WTC11 (cell line): ENCODE results near the gene LAMA5. TPM values are rescaled to one million over a fixed set of nuclear protein-coding genes. Genes with fewer than 3 reads are reported as not detected.

ENCODE experiments used
- ATAC-seq: fragments of 200-7000 bp; cut with Tn5 transposase; 2 replicates; pipeline ENCODE4 v1.10.0; 2021; ENCODE audit warnings: mild to moderate bottlenecking, moderate library complexity
- CTCF ChIA-PET: fragments of 300-600 bp; sonication (Branson Sonifier 250); formaldehyde crosslinking; loops from one replicate; lab custom pipeline; 2021; ENCODE audit warnings: antibody characterized with exemption; lab: Charles Lee
- POLR2A ChIA-PET: fragments of 350-600 bp; sonication (Branson Sonifier 250); formaldehyde crosslinking; loops from one replicate; lab custom pipeline; 2021; ENCODE audit warnings: antibody characterized with exemption; lab: Charles Lee
- DNase-seq: peaks from one replicate; pipeline ENCODE4 v3.0.0; 2021; ENCODE audit warnings: low spot score
- H3K27ac Mint-ChIP-seq: 2 replicates; pipeline ENCODE4 v1.8.0; 2021; ENCODE audit warnings: mixed read lengths
- H3K27me3 Mint-ChIP-seq: 2 replicates; pipeline ENCODE4 v1.8.0; 2021; ENCODE audit warnings: low read depth, mild to moderate bottlenecking, moderate library complexity, mixed read lengths
- H3K36me3 Mint-ChIP-seq: 2 replicates; pipeline ENCODE4 v1.8.0; 2021; ENCODE audit warnings: mixed read lengths
- H3K4me1 Mint-ChIP-seq: 2 replicates; pipeline ENCODE4 v1.8.0; 2022; ENCODE audit warnings: mixed read lengths
- H3K4me3 Mint-ChIP-seq: 2 replicates; pipeline ENCODE4 v1.8.0; 2021; ENCODE audit warnings: mild to moderate bottlenecking, moderate library complexity, mixed read lengths
- H3K9me3 Mint-ChIP-seq: 2 replicates; pipeline ENCODE4 v1.8.0; 2021; ENCODE audit warnings: mixed read lengths
- CREB1 ChIP-seq: sonication (generic); formaldehyde crosslinking; IDR thresholded peaks from 2 replicates; pipeline ENCODE4 v1.8.0; 2023; ENCODE audit warnings: mild to moderate bottlenecking, missing genetic modification reagents
- EMX1 ChIP-seq: fragments of 250-450 bp; sonication (Bioruptor Pico); IDR thresholded peaks from 2 replicates; pipeline ENCODE4 v1.8.0; 2021; ENCODE audit warnings: mild to moderate bottlenecking
- FOXK1 ChIP-seq: sonication (generic); formaldehyde crosslinking; IDR thresholded peaks from 2 replicates; pipeline ENCODE4 v1.8.0; 2022; ENCODE audit warnings: mild to moderate bottlenecking, moderate library complexity, missing genetic modification reagents
- HMGA2 ChIP-seq: fragments of 250-450 bp; sonication (Bioruptor Pico); IDR thresholded peaks from 2 replicates; pipeline ENCODE4 v1.4.0; 2021; ENCODE audit warnings: mild to moderate bottlenecking, moderate library complexity
- KAT7 ChIP-seq: sonication (generic); formaldehyde crosslinking; IDR thresholded peaks from 2 replicates; pipeline ENCODE4 v1.8.1; 2023; ENCODE audit warnings: missing genetic modification reagents, mild to moderate bottlenecking, borderline replicate concordance
- MYBL2 ChIP-seq: sonication (generic); formaldehyde crosslinking; IDR thresholded peaks from 2 replicates; pipeline ENCODE4 v1.8.1; 2023; ENCODE audit warnings: mild to moderate bottlenecking, moderate library complexity, missing genetic modification reagents
- NFATC4 ChIP-seq: fragments of 250-450 bp; sonication (Bioruptor Pico); IDR thresholded peaks from 2 replicates; pipeline ENCODE4 v1.9.0; 2021; ENCODE audit warnings: mild to moderate bottlenecking
- NR1H2 ChIP-seq: sonication (generic); formaldehyde crosslinking; IDR thresholded peaks from 2 replicates; pipeline ENCODE4 v1.9.0; 2021; ENCODE audit warnings: mild to moderate bottlenecking, moderate library complexity, missing genetic modification reagents
- SMAD4 ChIP-seq: sonication (generic); formaldehyde crosslinking; IDR thresholded peaks from 2 replicates; pipeline ENCODE4 v1.8.0; 2022; ENCODE audit warnings: mild to moderate bottlenecking, missing genetic modification reagents
- ZNF138 ChIP-seq: sonication (generic); formaldehyde crosslinking; conservative IDR thresholded peaks from 2 replicates; pipeline ENCODE4 v1.8.1; 2022; ENCODE audit warnings: mild to moderate bottlenecking, moderate library complexity, missing genetic modification reagents
- ZNF263 ChIP-seq: sonication (generic); formaldehyde crosslinking; IDR thresholded peaks from 2 replicates; pipeline ENCODE4 v1.8.1; 2022; ENCODE audit warnings: low read depth, mild to moderate bottlenecking, moderate library complexity, missing genetic modification reagents
- ZNF317 ChIP-seq: sonication (generic); formaldehyde crosslinking; IDR thresholded peaks from 2 replicates; pipeline ENCODE4 v1.8.1; 2023; ENCODE audit warnings: low read depth, mild to moderate bottlenecking, moderate library complexity, missing genetic modification reagents, borderline replicate concordance
- ZNF423 ChIP-seq: fragments of 250-450 bp; sonication (Bioruptor Pico); IDR thresholded peaks from 2 replicates; pipeline ENCODE4 v2.1.2; 2022; ENCODE audit warnings: mild to moderate bottlenecking, moderate library complexity
- total RNA-seq: library from RNA; stranded (reverse); gene quantifications from 3 replicates; pipeline ENCODE4 v1.2.3, GENCODE V29; 2021
- TF ChIP-seq, protein P1 (sequence below): fragments of 200-600 bp; IDR thresholded peaks from 2 replicates; pipeline ENCODE4 v1.8.0; 2022; ENCODE audit warnings: antibody characterized with exemption
- TF ChIP-seq, protein P2 (sequence below): sonication (generic); formaldehyde crosslinking; IDR thresholded peaks from 2 replicates; pipeline ENCODE4 v1.8.1; 2023; ENCODE audit warnings: mild to moderate bottlenecking, missing genetic modification reagents
- TF ChIP-seq, protein P3 (sequence below): sonication (generic); formaldehyde crosslinking; IDR thresholded peaks from 2 replicates; pipeline ENCODE4 v1.8.1; 2022; ENCODE audit warnings: missing genetic modification reagents, borderline replicate concordance
- TF ChIP-seq, protein P4 (sequence below): sonication (generic); formaldehyde crosslinking; conservative IDR thresholded peaks from 2 replicates; pipeline ENCODE4 v1.8.1; 2022; ENCODE audit warnings: mild to moderate bottlenecking, missing genetic modification reagents
- TF ChIP-seq, protein P5 (sequence below): sonication (generic); formaldehyde crosslinking; IDR thresholded peaks from 2 replicates; pipeline ENCODE4 v1.8.1; 2023; ENCODE audit warnings: mild to moderate bottlenecking, missing genetic modification reagents, borderline replicate concordance
- TF ChIP-seq, protein P6 (sequence below): sonication (generic); formaldehyde crosslinking; IDR thresholded peaks from 2 replicates; pipeline ENCODE4 v1.8.0; 2023; ENCODE audit warnings: missing genetic modification reagents

The LAMA5 gene
- total RNA-seq, 1 experiment from 2014 or later: 329 TPM

DNA sequence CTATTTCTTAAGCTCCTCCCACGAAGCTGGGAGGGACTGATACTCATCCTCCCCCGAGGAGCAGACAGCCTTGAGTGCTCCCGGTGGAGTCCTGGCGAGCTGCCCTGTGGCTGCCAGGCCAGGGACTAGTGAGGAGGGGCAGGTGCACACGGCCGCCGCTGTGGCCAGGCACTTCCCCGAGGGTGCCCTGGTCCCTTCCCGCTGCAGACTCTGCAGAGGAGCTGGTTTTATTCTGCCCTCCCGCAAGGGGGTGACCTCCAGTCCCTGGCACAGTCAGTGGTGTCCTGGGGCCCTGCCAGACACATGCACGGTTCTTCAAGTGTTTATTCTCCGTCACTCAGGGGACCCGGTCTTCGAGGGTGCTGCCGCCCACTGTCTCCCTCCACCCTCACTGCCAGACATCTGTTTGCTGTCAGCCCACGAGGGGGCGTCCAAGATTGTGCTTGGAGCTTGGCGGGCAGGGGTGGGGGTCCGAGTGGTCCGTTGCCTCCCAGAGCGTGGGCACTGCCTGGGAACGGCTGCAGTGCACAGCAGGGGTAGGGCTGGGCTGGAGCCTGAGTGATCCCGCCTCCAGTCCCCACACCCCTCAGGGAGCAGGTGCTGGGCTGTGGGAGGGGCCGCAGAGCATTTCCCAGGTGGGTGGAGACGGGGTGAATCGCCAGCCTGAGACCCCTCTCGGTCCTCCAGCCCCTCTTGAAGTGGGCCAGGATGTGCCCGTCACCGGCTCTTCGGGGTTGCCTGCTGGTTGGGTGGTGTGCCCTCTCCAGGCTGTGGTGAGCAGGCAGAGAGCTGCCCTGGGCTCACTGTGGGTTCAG lies 43.0 kb upstream of the LAMA5 start:
- CTCF ChIA-PET: interaction anchor here (0.6 to 3.1 kb wide), 42 partner anchors 9 to 427 kb away, joined by 3 to 27 read pairs (median 4); partner anchors contain the start of genes ADRM1, RBBP8NL, RPS21 and SLCO4A1
- peaks cover 9% of the 10 kb centered on the region for H3K4me1 Mint-ChIP-seq
- TF ChIP-seq, protein P1, sequence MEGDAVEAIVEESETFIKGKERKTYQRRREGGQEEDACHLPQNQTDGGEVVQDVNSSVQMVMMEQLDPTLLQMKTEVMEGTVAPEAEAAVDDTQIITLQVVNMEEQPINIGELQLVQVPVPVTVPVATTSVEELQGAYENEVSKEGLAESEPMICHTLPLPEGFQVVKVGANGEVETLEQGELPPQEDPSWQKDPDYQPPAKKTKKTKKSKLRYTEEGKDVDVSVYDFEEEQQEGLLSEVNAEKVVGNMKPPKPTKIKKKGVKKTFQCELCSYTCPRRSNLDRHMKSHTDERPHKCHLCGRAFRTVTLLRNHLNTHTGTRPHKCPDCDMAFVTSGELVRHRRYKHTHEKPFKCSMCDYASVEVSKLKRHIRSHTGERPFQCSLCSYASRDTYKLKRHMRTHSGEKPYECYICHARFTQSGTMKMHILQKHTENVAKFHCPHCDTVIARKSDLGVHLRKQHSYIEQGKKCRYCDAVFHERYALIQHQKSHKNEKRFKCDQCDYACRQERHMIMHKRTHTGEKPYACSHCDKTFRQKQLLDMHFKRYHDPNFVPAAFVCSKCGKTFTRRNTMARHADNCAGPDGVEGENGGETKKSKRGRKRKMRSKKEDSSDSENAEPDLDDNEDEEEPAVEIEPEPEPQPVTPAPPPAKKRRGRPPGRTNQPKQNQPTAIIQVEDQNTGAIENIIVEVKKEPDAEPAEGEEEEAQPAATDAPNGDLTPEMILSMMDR: peak; percentile 54; the same call in 1 of the 2 replicates
- TF ChIP-seq ZNF423 (CRISPR knock-in tag) (peak; percentile 69), FOXK1 (0 out of 2 replicates have a peak, but pooled peaks have one; percentile 46), ZNF263 (CRISPR knock-in tag) (peak; percentile 30; the same call in 1 of the 2 replicates), CREB1 (no peak)
- DNase-seq (peak; percentile 76), ATAC-seq (peak; percentile 29)
- peaks cover 5% of the 10 kb centered on the region for H3K27me3 Mint-ChIP-seq
- POLR2A ChIA-PET: interaction anchor here (0.8 kb wide), 1 partner anchor 243 kb away, joined by 3 read pairs; no protein-coding TSS in a partner anchor
- H3K4me3 Mint-ChIP-seq: no peak overlapping the region
- H3K27ac Mint-ChIP-seq: no peak overlapping the region
- no peaks in the 10 kb centered on the region for H3K36me3 Mint-ChIP-seq
- no peaks in the 10 kb centered on the region for H3K9me3 Mint-ChIP-seq

DNA sequence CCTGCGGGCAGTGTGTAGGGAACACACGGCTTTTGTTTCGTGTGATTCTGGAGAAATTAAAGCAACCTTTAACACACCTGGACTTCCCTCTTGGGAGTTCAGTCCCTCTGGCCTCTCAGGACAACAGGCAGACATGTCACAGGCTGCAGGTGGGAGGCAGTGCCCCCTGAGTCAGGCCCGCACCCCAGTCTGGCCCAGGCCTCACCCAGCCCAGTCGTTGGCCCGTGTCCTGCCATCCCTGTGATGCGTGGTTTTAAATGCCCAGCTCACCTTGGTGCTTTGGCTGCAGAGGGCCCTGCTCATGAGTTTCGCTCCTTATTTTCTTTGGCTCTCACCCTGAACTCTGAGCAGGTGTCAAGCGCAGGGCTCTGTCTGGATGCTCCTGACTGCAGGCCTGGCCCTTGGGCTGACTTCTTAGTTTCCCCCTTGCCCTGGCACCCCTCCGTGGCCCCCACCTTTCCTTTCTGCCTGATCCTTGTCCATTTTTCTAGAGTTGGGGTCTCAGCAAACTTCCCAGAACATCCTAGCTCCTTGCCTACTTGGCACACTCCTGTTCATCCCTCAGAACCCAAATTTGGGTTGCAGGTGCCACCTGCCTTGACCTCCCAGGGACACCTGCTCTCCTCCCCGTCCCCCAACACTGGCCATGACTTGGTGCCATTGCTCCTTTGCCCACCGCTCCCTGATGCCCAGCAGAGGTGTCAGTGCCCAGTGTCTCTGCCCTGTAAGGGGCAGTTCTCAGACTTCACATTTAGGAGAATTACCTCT lies 42.2 kb upstream of the LAMA5 start:
- Mint-ChIP-seq H3K27me3 (peaks cover 5% of the 10 kb centered on the region), H3K36me3 (no peaks in the 10 kb centered on the region), H3K27ac (no peak overlapping the region), H3K4me3 (no peak overlapping the region; the same call in 1 of the 2 replicates), H3K9me3 (no peaks in the 10 kb centered on the region), H3K4me1 (peaks cover 9% of the 10 kb centered on the region)
- DNase-seq: no peak
- ATAC-seq: no peak
- CTCF ChIA-PET: interaction anchor here (0.6 to 3.1 kb wide), 27 partner anchors 8 to 426 kb away, joined by 3 to 27 read pairs (median 6); partner anchors contain the start of genes ADRM1 and RBBP8NL
- POLR2A ChIA-PET: interaction anchor here (0.8 kb wide), 1 partner anchor 244 kb away, joined by 3 read pairs; no protein-coding TSS in a partner anchor
- TF ChIP-seq HMGA2 (CRISPR knock-in tag) (no peak), MYBL2 (no peak), KAT7 (CRISPR knock-in tag) (no peak), NFATC4 (no peak), NR1H2 (CRISPR knock-in tag) (no peak), SMAD4 (CRISPR knock-in tag) (no peak), ZNF138 (CRISPR knock-in tag) (no peak), ZNF317 (CRISPR knock-in tag) (no peak)
- TF ChIP-seq, protein P2, sequence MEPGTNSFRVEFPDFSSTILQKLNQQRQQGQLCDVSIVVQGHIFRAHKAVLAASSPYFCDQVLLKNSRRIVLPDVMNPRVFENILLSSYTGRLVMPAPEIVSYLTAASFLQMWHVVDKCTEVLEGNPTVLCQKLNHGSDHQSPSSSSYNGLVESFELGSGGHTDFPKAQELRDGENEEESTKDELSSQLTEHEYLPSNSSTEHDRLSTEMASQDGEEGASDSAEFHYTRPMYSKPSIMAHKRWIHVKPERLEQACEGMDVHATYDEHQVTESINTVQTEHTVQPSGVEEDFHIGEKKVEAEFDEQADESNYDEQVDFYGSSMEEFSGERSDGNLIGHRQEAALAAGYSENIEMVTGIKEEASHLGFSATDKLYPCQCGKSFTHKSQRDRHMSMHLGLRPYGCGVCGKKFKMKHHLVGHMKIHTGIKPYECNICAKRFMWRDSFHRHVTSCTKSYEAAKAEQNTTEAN (CRISPR knock-in tag): no peak
- TF ChIP-seq, protein P3, sequence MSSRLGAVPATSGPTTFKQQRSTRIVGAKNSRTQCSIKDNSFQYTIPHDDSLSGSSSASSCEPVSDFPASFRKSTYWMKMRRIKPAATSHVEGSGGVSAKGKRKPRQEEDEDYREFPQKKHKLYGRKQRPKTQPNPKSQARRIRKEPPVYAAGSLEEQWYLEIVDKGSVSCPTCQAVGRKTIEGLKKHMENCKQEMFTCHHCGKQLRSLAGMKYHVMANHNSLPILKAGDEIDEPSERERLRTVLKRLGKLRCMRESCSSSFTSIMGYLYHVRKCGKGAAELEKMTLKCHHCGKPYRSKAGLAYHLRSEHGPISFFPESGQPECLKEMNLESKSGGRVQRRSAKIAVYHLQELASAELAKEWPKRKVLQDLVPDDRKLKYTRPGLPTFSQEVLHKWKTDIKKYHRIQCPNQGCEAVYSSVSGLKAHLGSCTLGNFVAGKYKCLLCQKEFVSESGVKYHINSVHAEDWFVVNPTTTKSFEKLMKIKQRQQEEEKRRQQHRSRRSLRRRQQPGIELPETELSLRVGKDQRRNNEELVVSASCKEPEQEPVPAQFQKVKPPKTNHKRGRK (CRISPR knock-in tag): no peak

DNA sequence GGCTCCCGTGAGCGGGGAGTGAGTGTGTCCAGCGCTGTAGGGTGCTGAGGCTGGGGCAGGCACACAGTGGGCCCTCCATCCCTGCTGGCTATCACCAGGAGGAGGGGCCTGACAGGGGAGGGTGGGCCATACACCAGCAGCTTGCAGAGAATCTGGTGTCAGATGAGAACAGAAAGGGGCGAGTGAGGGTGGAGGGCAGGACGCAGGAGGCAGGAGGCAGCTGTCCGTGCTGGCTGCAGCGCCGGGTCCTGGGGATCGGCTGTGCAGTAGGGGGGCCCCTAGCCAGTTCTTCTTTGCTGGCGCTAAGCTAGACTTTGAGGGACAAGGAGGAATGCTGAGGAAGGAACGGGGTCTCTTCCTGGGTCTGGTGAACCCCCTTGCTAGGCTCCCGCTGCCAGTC lies 41.5 kb upstream of the LAMA5 start:
- DNase-seq (no peak), ATAC-seq (no peak)
- Mint-ChIP-seq H3K4me3 (no peak overlapping the region), H3K9me3 (no peaks in the 10 kb centered on the region), H3K27me3 (peaks cover 5% of the 10 kb centered on the region), H3K27ac (no peak overlapping the region), H3K4me1 (peaks cover 9% of the 10 kb centered on the region), H3K36me3 (no peaks in the 10 kb centered on the region)
- POLR2A ChIA-PET: no interaction called here
- CTCF ChIA-PET: interaction anchor here (2.0 to 2.8 kb wide), 2 partner anchors 30 to 70 kb away, joined by 8 to 12 read pairs; no protein-coding TSS in a partner anchor
- TF ChIP-seq EMX1 (CRISPR knock-in tag): no peak
- no peak for TF ChIP-seq CREB1
- TF ChIP-seq, protein P4, sequence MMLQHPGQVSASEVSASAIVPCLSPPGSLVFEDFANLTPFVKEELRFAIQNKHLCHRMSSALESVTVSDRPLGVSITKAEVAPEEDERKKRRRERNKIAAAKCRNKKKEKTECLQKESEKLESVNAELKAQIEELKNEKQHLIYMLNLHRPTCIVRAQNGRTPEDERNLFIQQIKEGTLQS (CRISPR knock-in tag): no peak
- TF ChIP-seq MYBL2: no peak
- TF ChIP-seq, protein P5, sequence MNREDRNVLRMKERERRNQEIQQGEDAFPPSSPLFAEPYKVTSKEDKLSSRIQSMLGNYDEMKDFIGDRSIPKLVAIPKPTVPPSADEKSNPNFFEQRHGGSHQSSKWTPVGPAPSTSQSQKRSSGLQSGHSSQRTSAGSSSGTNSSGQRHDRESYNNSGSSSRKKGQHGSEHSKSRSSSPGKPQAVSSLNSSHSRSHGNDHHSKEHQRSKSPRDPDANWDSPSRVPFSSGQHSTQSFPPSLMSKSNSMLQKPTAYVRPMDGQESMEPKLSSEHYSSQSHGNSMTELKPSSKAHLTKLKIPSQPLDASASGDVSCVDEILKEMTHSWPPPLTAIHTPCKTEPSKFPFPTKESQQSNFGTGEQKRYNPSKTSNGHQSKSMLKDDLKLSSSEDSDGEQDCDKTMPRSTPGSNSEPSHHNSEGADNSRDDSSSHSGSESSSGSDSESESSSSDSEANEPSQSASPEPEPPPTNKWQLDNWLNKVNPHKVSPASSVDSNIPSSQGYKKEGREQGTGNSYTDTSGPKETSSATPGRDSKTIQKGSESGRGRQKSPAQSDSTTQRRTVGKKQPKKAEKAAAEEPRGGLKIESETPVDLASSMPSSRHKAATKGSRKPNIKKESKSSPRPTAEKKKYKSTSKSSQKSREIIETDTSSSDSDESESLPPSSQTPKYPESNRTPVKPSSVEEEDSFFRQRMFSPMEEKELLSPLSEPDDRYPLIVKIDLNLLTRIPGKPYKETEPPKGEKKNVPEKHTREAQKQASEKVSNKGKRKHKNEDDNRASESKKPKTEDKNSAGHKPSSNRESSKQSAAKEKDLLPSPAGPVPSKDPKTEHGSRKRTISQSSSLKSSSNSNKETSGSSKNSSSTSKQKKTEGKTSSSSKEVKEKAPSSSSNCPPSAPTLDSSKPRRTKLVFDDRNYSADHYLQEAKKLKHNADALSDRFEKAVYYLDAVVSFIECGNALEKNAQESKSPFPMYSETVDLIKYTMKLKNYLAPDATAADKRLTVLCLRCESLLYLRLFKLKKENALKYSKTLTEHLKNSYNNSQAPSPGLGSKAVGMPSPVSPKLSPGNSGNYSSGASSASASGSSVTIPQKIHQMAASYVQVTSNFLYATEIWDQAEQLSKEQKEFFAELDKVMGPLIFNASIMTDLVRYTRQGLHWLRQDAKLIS (CRISPR knock-in tag): no peak
- TF ChIP-seq, protein P6, sequence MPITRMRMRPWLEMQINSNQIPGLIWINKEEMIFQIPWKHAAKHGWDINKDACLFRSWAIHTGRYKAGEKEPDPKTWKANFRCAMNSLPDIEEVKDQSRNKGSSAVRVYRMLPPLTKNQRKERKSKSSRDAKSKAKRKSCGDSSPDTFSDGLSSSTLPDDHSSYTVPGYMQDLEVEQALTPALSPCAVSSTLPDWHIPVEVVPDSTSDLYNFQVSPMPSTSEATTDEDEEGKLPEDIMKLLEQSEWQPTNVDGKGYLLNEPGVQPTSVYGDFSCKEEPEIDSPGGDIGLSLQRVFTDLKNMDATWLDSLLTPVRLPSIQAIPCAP (CRISPR knock-in tag): no peak
